Nephron progenitor cell (in vitro differentiated cells): ENCODE results near the gene ZNF284.

ENCODE experiments used
- DNase-seq: peaks from one replicate; pipeline ENCODE4 v3.0.0; 2021
- H3K27ac Mint-ChIP-seq: 2 replicates; pipeline ENCODE4 v1.8.0; 2021; ENCODE audit warnings: mild to moderate bottlenecking, moderate library complexity, mixed read lengths
- H3K27me3 Mint-ChIP-seq: 2 replicates; pipeline ENCODE4 v1.8.0; 2021; ENCODE audit warnings: mild to moderate bottlenecking, low read depth, mixed read lengths; ENCODE audit not compliant: poor library complexity
- H3K36me3 Mint-ChIP-seq: 2 replicates; pipeline ENCODE4 v1.8.0; 2021; ENCODE audit warnings: low read depth, mixed read lengths
- H3K4me1 Mint-ChIP-seq: 2 replicates; pipeline ENCODE4 v1.8.0; 2021; ENCODE audit warnings: mixed read lengths
- H3K4me3 Mint-ChIP-seq: 2 replicates; pipeline ENCODE4 v1.8.0; 2021; ENCODE audit warnings: mild to moderate bottlenecking, moderate library complexity, mixed read lengths
- H3K9me3 Mint-ChIP-seq: 2 replicates; pipeline ENCODE4 v1.8.0; 2021; ENCODE audit warnings: mild to moderate bottlenecking, moderate library complexity, mixed read lengths
- TF ChIP-seq, protein P1 (sequence below): fragments of 200-600 bp; sonication (generic); IDR thresholded peaks from 2 replicates; pipeline ENCODE4 v1.5.0; 2021; ENCODE audit warnings: antibody characterized with exemption

The ZNF284 gene

DNA sequence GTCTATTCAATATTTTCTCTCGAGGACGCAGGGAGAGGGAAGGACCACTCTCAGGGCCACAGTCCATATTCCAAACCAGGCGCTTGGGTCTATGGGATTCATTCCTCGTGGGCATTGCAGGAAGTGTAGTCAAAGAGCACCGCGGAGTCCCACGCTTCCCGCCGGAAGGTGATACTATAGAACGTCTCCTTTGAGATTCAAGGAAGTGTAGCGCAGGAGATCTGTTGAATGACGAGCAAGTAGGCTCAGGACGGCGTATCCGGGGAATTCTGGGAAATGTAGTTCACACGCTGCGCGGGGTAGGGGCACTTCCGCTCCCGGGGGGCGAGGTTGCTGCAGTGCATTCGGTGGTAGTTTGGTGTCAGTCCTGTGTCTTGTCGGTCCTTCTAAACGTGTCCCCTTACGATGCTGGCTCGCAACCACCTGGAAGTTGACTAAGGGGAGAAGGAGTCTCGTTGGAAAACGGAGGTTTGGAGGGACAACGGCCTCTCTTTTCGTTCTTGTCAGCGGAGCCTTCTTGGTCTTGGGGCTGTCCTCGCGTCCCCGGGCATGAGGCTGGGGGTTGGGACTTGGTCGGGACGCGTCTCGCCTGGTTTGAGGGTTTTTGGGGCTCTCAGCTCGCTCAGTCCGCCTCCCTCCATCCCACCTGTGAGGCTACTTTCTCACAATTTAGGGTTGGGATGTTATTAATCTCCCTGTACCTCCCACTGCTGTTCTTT is at the start of gene ZNF284:
Gene ZNF284, plus strand, starts transcription at position 336 of the 719 bp plus-strand sequence. CDS start 4,231 bp downstream, outside the sequence.
- Mint-ChIP-seq H3K4me3 (peak within 1 kb of the TSS; percentile 92), H3K36me3 (peaks cover 73% of the 10 kb centered on the region), H3K9me3 (peaks cover 72% of the 10 kb centered on the region), H3K27me3 (peaks cover 7% of the 10 kb centered on the region), H3K4me1 (peaks cover 20% of the 10 kb centered on the region), H3K27ac (peak within 1 kb of the TSS; percentile 40)
- TF ChIP-seq, protein P1, sequence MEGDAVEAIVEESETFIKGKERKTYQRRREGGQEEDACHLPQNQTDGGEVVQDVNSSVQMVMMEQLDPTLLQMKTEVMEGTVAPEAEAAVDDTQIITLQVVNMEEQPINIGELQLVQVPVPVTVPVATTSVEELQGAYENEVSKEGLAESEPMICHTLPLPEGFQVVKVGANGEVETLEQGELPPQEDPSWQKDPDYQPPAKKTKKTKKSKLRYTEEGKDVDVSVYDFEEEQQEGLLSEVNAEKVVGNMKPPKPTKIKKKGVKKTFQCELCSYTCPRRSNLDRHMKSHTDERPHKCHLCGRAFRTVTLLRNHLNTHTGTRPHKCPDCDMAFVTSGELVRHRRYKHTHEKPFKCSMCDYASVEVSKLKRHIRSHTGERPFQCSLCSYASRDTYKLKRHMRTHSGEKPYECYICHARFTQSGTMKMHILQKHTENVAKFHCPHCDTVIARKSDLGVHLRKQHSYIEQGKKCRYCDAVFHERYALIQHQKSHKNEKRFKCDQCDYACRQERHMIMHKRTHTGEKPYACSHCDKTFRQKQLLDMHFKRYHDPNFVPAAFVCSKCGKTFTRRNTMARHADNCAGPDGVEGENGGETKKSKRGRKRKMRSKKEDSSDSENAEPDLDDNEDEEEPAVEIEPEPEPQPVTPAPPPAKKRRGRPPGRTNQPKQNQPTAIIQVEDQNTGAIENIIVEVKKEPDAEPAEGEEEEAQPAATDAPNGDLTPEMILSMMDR = no peak
- peak; percentile 78 for DNase-seq

DNA sequence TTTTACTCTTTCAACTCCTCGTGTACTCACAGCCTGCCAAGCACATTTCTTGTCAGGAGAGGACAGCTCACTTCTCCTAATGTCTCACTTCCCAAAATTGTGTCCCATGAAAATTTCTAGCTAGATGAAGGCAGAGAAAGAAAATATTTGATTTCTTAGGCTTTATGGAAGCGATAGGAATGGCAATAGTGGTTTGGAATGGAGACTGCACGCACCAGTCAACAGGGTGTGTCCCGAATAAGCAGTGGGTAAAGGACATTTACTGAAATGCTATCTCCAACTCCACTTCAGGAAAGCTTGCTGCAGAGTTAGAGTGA is 47.1 kb upstream of the ZNF284 start:
- peak overlapping the region; percentile 99 for H3K4me3 Mint-ChIP-seq
- peaks cover 68% of the 10 kb centered on the region for H3K9me3 Mint-ChIP-seq
- peak overlapping the region; percentile 98 for H3K27ac Mint-ChIP-seq
- no peak for DNase-seq
- peaks cover 54% of the 10 kb centered on the region for H3K36me3 Mint-ChIP-seq
- H3K27me3 Mint-ChIP-seq = peaks cover 22% of the 10 kb centered on the region
- TF ChIP-seq, protein P1 = no peak
- peaks cover 18% of the 10 kb centered on the region for H3K4me1 Mint-ChIP-seq

DNA sequence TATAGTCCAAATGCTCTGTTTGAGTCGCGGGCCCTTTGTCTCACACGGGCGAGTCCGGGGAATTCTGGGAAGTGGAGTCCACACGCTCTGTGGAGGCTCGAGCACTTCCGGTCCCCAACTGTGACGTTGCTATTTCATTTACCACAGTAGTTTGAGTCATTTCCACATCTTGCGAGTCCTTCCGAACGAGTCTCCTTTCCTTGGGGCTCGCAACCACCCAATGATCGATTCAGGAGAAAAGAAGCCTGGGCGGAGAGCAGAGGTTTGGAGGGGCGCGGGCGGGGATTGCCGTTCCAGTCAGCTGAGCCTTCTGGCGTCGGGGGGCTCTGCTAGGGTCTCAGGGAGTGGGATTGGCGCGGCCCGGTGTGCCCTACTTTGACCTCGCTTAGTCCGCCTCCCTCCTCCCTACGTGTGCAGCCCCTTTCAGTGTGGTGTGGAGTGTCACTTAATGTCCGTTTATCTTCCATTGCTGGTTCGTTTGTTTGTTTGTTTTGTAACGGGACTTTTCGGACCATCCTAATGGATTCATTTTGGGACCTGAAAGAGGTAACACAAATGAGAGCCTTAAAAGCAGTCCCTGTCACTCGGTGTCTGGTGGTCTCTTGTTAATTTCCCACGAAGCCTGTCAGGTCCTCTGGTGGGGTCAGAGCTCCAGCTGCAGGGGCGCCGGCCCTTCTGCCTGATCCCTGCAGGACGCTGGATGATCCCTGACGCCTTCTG is 46.6 kb upstream of the ZNF284 start, which contains the start of gene ZNF222:
Gene ZNF222, plus strand, starts transcription at position 163 of the 720 bp plus-strand sequence. Its CDS starts 58 bp downstream, at position 221.
- Mint-ChIP-seq H3K4me3 (peak within 1 kb of the TSS; percentile 99), H3K27me3 (peaks cover 19% of the 10 kb centered on the region), H3K9me3 (peaks cover 73% of the 10 kb centered on the region), H3K36me3 (peaks cover 59% of the 10 kb centered on the region), H3K4me1 (peaks cover 18% of the 10 kb centered on the region), H3K27ac (peak within 1 kb of the TSS; percentile 98)
- TF ChIP-seq, protein P1 = no peak
- peak; percentile 66 for DNase-seq

GRCh38 chr19:44026622-44027021 is 45.3 kb upstream of the ZNF284 start:
- peaks cover 13% of the 10 kb centered on the region for H3K27me3 Mint-ChIP-seq
- peaks cover 18% of the 10 kb centered on the region for H3K4me1 Mint-ChIP-seq
- peak overlapping the region; percentile 99 for H3K4me3 Mint-ChIP-seq
- no peak for DNase-seq
- H3K9me3 Mint-ChIP-seq = peaks cover 80% of the 10 kb centered on the region
- TF ChIP-seq, protein P1 = no peak
- H3K27ac Mint-ChIP-seq = no peak overlapping the region
- H3K36me3 Mint-ChIP-seq = peaks cover 72% of the 10 kb centered on the region

DNA sequence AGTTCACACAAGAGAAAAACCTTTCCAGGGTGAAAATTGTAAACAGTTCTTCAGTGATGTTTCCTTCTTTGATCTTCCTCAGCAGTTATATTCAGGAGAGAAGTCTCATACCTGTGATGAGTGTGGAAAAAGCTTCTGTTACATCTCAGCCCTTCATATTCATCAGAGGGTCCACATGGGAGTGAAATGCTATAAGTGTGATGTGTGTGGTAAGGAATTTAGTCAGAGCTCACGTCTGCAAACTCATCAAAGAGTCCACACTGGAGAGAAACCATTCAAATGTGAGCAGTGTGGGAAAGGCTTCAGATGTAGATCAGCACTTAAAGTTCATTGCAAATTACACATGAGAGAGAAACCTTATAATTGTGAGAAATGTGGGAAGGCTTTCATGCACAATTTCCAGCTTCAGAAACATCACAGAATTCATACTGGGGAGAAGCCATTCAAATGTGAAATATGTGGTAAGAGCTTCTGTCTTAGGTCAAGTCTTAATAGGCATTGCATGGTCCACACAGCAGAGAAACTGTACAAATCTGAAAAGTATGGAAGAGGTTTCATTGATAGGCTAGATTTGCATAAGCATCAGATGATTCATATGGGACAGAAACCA is 39.9 kb upstream of the ZNF284 start:
- no peak for DNase-seq
- Mint-ChIP-seq H3K27me3 (peaks cover 4% of the 10 kb centered on the region), H3K4me3 (no peak overlapping the region), H3K4me1 (no peaks in the 10 kb centered on the region), H3K36me3 (peaks cover 72% of the 10 kb centered on the region), H3K9me3 (peaks cover 96% of the 10 kb centered on the region), H3K27ac (no peak overlapping the region)
- TF ChIP-seq, protein P1 = no peak
